WTC11 (cell line): ENCODE data around the gene COX7B. TPM values are rescaled to one million over a fixed set of nuclear protein-coding genes. Genes with fewer than 3 reads are reported as not detected.

Experiments used
- ATAC-seq: fragments of 200-7000 bp; cut with Tn5 transposase; 2 replicates; pipeline ENCODE4 v1.10.0; 2021; ENCODE audit warnings: mild to moderate bottlenecking, moderate library complexity
- CTCF ChIA-PET: fragments of 300-600 bp; sonication (Branson Sonifier 250); formaldehyde crosslinking; loops from one replicate; lab custom pipeline; 2021; ENCODE audit warnings: antibody characterized with exemption; lab: Charles Lee
- POLR2A ChIA-PET: fragments of 350-600 bp; sonication (Branson Sonifier 250); formaldehyde crosslinking; loops from one replicate; lab custom pipeline; 2021; ENCODE audit warnings: antibody characterized with exemption; lab: Charles Lee
- DNase-seq: peaks from one replicate; pipeline ENCODE4 v3.0.0; 2021; ENCODE audit warnings: low spot score
- H3K27ac Mint-ChIP-seq: 2 replicates; pipeline ENCODE4 v1.8.0; 2021; ENCODE audit warnings: mixed read lengths
- H3K27me3 Mint-ChIP-seq: 2 replicates; pipeline ENCODE4 v1.8.0; 2021; ENCODE audit warnings: low read depth, mild to moderate bottlenecking, moderate library complexity, mixed read lengths
- H3K36me3 Mint-ChIP-seq: 2 replicates; pipeline ENCODE4 v1.8.0; 2021; ENCODE audit warnings: mixed read lengths
- H3K4me1 Mint-ChIP-seq: 2 replicates; pipeline ENCODE4 v1.8.0; 2022; ENCODE audit warnings: mixed read lengths
- H3K4me3 Mint-ChIP-seq: 2 replicates; pipeline ENCODE4 v1.8.0; 2021; ENCODE audit warnings: mild to moderate bottlenecking, moderate library complexity, mixed read lengths
- H3K9me3 Mint-ChIP-seq: 2 replicates; pipeline ENCODE4 v1.8.0; 2021; ENCODE audit warnings: mixed read lengths
- AFF4 ChIP-seq: sonication (generic); formaldehyde crosslinking; IDR thresholded peaks from 2 replicates; pipeline ENCODE4 v1.8.1; 2023; ENCODE audit warnings: mild to moderate bottlenecking, missing genetic modification reagents, borderline replicate concordance
- ARID4B ChIP-seq: sonication (generic); formaldehyde crosslinking; IDR thresholded peaks from 2 replicates; pipeline ENCODE4 v1.8.0; 2023; ENCODE audit warnings: missing genetic modification reagents, mild to moderate bottlenecking, borderline replicate concordance
- ATF1 ChIP-seq: sonication (generic); formaldehyde crosslinking; IDR thresholded peaks from 2 replicates; pipeline ENCODE4 v1.8.1; 2023; ENCODE audit warnings: mild to moderate bottlenecking, moderate library complexity, missing genetic modification reagents
- CREB1 ChIP-seq: sonication (generic); formaldehyde crosslinking; IDR thresholded peaks from 2 replicates; pipeline ENCODE4 v1.8.0; 2023; ENCODE audit warnings: mild to moderate bottlenecking, missing genetic modification reagents
- CREM ChIP-seq: sonication (generic); formaldehyde crosslinking; IDR thresholded peaks from 2 replicates; pipeline ENCODE4 v1.8.1; 2022; ENCODE audit warnings: mild to moderate bottlenecking, missing genetic modification reagents, moderate library complexity
- ELF4 ChIP-seq: sonication (generic); formaldehyde crosslinking; IDR thresholded peaks from 2 replicates; pipeline ENCODE4 v1.8.1; 2022; ENCODE audit warnings: low read depth, mild to moderate bottlenecking, moderate library complexity, missing genetic modification reagents
- FOXK1 ChIP-seq: sonication (generic); formaldehyde crosslinking; IDR thresholded peaks from 2 replicates; pipeline ENCODE4 v1.8.0; 2022; ENCODE audit warnings: mild to moderate bottlenecking, moderate library complexity, missing genetic modification reagents
- GABPB1 ChIP-seq: sonication (generic); formaldehyde crosslinking; IDR thresholded peaks from 2 replicates; pipeline ENCODE4 v1.8.1; 2023; ENCODE audit warnings: mild to moderate bottlenecking, missing genetic modification reagents
- HMGXB4 ChIP-seq: sonication (generic); formaldehyde crosslinking; IDR thresholded peaks from 2 replicates; pipeline ENCODE4 v1.8.1; 2023; ENCODE audit warnings: mild to moderate bottlenecking, moderate library complexity, missing genetic modification reagents
- JAZF1 ChIP-seq: fragments of 250-450 bp; sonication (Bioruptor Pico); IDR thresholded peaks from 2 replicates; pipeline ENCODE4 v1.9.0; 2021; ENCODE audit warnings: moderate library complexity, mild to moderate bottlenecking, inconsistent platforms
- NFATC4 ChIP-seq: fragments of 250-450 bp; sonication (Bioruptor Pico); IDR thresholded peaks from 2 replicates; pipeline ENCODE4 v1.9.0; 2021; ENCODE audit warnings: mild to moderate bottlenecking
- SOX15 ChIP-seq: fragments of 250-450 bp; sonication (Bioruptor Pico); IDR thresholded peaks from 2 replicates; pipeline ENCODE4 v1.9.0; 2021; ENCODE audit warnings: mild to moderate bottlenecking
- ZNF416 ChIP-seq: fragments of 250-450 bp; sonication (Bioruptor Pico); IDR thresholded peaks from 2 replicates; pipeline ENCODE4 v1.9.0; 2021; ENCODE audit warnings: mild to moderate bottlenecking, inconsistent platforms
- total RNA-seq: library from RNA; stranded (reverse); gene quantifications from 3 replicates; pipeline ENCODE4 v1.2.3, GENCODE V29; 2021
- TF ChIP-seq, protein P1 (sequence below): sonication (generic); formaldehyde crosslinking; IDR thresholded peaks from 2 replicates; pipeline ENCODE4 v1.8.0; 2022; ENCODE audit warnings: mild to moderate bottlenecking, missing genetic modification reagents
- TF ChIP-seq, protein P2 (sequence below): fragments of 250-450 bp; sonication (Bioruptor Pico); conservative IDR thresholded peaks from 2 replicates; pipeline ENCODE4 v1.9.0; 2021; ENCODE audit warnings: mild to moderate bottlenecking
- TF ChIP-seq, protein P3 (sequence below): sonication (generic); formaldehyde crosslinking; IDR thresholded peaks from 2 replicates; pipeline ENCODE4 v1.8.1; 2023; ENCODE audit warnings: mild to moderate bottlenecking, missing genetic modification reagents, moderate library complexity
- TF ChIP-seq, protein P4 (sequence below): sonication (generic); formaldehyde crosslinking; IDR thresholded peaks from 2 replicates; pipeline ENCODE4 v1.8.1; 2022; ENCODE audit warnings: low read depth, missing genetic modification reagents, borderline replicate concordance
- TF ChIP-seq, protein P5 (sequence below): sonication (generic); formaldehyde crosslinking; IDR thresholded peaks from 2 replicates; pipeline ENCODE4 v1.8.1; 2022; ENCODE audit warnings: mild to moderate bottlenecking, moderate library complexity, missing genetic modification reagents
- TF ChIP-seq, protein P6 (sequence below): sonication (generic); formaldehyde crosslinking; IDR thresholded peaks from 2 replicates; pipeline ENCODE4 v1.8.1; 2022; ENCODE audit warnings: mild to moderate bottlenecking, missing genetic modification reagents, moderate library complexity, borderline replicate concordance

The COX7B gene
- total RNA-seq, 1 experiment from 2014 or later: 281 TPM

DNA sequence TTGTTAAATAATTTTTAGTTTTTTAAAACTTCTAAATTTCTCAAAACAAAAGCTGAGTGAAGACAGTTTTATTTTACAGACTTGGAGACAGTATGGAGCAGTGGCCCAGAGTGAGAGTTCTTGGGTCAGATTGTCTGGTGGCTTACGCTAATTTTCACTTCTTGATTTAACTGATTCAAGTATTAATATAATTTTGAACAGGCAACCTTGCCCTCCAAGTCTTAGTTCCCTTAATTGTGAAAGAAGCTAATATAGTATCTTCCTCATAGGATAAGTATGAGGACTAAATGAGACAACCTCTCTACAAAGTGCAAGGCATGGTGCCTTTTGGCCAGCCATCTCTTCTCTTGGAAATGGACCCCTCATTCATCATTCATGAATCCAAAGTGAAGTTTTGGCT, 36.6 kb downstream of the COX7B start:
- ChIA-PET CTCF (no interaction called here), POLR2A (no interaction called here)
- TF ChIP-seq NFATC4 (CRISPR knock-in tag) (no peak), ZNF416 (CRISPR knock-in tag) (no peak), GABPB1 (no peak), AFF4 (CRISPR knock-in tag) (no peak), CREB1 (CRISPR knock-in tag) (no peak), FOXK1 (CRISPR knock-in tag) (no peak), ELF4 (CRISPR knock-in tag) (no peak), JAZF1 (CRISPR knock-in tag) (no peak), HMGXB4 (CRISPR knock-in tag) (no peak), CREM (CRISPR knock-in tag) (no peak), ATF1 (CRISPR knock-in tag) (no peak), SOX15 (CRISPR knock-in tag) (no peak), ARID4B (no peak)
- TF ChIP-seq, protein P1, sequence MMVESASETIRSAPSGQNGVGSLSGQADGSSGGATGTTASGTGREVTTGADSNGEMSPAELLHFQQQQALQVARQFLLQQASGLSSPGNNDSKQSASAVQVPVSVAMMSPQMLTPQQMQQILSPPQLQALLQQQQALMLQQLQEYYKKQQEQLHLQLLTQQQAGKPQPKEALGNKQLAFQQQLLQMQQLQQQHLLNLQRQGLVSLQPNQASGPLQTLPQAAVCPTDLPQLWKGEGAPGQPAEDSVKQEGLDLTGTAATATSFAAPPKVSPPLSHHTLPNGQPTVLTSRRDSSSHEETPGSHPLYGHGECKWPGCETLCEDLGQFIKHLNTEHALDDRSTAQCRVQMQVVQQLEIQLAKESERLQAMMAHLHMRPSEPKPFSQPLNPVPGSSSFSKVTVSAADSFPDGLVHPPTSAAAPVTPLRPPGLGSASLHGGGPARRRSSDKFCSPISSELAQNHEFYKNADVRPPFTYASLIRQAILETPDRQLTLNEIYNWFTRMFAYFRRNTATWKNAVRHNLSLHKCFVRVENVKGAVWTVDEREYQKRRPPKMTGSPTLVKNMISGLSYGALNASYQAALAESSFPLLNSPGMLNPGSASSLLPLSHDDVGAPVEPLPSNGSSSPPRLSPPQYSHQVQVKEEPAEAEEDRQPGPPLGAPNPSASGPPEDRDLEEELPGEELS (CRISPR knock-in tag): no peak
- TF ChIP-seq, protein P2, sequence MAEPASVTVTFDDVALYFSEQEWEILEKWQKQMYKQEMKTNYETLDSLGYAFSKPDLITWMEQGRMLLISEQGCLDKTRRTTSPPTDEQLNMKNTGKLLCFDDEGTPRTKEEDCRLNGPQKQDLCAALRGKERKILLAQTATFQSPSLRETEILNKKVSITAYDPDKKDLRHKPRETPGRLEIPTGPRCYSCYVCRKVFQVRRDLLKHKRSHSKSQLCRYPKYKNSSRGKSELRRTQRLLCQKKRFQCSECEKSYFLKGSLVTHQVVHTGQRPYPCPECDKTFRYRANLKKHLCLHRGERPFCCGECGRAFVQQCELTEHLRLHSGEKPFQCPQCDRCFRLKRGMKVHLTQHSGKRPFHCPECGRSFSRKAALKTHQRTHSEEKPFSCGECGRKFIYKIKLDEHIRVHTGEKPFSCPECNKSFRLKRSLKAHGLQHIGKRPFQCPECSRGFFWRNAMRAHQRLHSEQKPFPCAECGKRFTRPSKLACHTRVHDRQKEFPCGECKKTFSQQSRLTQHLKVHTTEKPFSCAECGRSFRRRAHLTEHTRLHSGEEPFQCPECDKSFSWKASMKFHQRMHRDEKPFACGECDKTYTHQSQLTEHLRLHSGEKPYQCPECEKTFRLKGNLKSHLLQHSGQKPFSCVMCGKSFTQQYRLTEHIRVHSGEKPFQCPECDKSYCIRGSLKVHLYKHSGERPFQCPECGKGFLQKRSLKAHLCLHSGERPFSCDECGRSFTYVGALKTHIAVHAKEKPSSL (CRISPR knock-in tag): no peak
- TF ChIP-seq, protein P3, sequence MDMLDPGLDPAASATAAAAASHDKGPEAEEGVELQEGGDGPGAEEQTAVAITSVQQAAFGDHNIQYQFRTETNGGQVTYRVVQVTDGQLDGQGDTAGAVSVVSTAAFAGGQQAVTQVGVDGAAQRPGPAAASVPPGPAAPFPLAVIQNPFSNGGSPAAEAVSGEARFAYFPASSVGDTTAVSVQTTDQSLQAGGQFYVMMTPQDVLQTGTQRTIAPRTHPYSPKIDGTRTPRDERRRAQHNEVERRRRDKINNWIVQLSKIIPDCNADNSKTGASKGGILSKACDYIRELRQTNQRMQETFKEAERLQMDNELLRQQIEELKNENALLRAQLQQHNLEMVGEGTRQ: no peak
- TF ChIP-seq, protein P4, sequence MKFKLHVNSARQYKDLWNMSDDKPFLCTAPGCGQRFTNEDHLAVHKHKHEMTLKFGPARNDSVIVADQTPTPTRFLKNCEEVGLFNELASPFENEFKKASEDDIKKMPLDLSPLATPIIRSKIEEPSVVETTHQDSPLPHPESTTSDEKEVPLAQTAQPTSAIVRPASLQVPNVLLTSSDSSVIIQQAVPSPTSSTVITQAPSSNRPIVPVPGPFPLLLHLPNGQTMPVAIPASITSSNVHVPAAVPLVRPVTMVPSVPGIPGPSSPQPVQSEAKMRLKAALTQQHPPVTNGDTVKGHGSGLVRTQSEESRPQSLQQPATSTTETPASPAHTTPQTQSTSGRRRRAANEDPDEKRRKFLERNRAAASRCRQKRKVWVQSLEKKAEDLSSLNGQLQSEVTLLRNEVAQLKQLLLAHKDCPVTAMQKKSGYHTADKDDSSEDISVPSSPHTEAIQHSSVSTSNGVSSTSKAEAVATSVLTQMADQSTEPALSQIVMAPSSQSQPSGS: no peak
- TF ChIP-seq, protein P5, sequence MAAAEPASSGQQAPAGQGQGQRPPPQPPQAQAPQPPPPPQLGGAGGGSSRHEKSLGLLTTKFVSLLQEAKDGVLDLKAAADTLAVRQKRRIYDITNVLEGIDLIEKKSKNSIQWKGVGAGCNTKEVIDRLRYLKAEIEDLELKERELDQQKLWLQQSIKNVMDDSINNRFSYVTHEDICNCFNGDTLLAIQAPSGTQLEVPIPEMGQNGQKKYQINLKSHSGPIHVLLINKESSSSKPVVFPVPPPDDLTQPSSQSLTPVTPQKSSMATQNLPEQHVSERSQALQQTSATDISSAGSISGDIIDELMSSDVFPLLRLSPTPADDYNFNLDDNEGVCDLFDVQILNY: no peak
- TF ChIP-seq, protein P6, sequence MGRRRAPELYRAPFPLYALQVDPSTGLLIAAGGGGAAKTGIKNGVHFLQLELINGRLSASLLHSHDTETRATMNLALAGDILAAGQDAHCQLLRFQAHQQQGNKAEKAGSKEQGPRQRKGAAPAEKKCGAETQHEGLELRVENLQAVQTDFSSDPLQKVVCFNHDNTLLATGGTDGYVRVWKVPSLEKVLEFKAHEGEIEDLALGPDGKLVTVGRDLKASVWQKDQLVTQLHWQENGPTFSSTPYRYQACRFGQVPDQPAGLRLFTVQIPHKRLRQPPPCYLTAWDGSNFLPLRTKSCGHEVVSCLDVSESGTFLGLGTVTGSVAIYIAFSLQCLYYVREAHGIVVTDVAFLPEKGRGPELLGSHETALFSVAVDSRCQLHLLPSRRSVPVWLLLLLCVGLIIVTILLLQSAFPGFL (CRISPR knock-in tag): no peak
- no peak for ATAC-seq
- DNase-seq: no peak
- Mint-ChIP-seq H3K27me3 (no peaks in the 10 kb centered on the region), H3K36me3 (peaks cover 3% of the 10 kb centered on the region; the same call in 1 of the 2 replicates), H3K4me3 (no peak overlapping the region), H3K4me1 (no peaks in the 10 kb centered on the region), H3K27ac (no peak overlapping the region), H3K9me3 (no peaks in the 10 kb centered on the region)
